ENCODE results near the gene FAF1.

DNA sequence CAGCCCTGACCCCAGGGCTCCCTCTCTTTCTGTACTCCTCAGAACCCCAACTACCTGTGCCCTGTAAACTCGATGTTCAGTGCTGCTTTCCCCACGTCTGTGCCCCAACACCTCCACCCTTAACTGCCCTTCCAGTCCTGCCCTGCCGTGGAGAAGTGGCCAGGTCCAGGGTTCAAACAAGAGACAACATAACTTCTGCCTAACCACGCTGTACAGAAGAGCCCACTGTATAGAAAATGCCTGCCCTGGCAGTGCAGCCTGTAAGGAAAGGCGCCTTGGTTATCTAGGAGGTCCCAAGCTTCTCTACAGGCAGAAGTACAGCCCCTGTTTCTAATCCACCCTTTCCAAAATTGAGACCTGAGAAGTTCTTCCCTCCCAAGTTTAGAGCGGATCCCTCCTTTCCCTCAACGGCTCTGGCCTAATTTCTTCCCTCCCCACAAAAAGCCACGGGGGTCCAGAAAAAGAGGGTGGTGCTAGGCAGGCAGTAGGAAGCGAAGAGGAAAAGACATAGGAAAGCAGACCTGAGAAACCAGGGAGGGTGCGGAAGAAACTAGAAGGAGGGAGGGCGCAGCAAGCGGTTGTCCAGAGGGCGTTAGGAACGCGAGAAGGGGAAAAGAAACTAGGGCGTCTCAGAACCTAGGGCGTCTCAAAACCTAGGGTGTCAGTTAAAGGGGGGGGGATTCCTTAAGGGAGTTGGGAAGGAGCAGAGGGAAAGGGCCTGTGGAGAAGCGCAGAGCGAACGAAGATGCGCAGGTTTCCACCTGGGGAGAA lies 540.0 kb downstream of the FAF1 start:
- TF ChIP-seq EP300 (IDR thresholded peaks at IDR 0.05) (no peak), CTCF (IDR thresholded peaks at IDR 0.05) (no peak), POLR2A (IDR thresholded peaks at IDR 0.05) (no peak)

Measured in ovary (tissue), 3 donors.